Ascending aorta (tissue), 2 donors: ENCODE data around the gene DNAJC5. TPM values are rescaled to one million over a fixed set of nuclear protein-coding genes. Genes with fewer than 3 reads are reported as not detected.
A peak's percentile ranks its signal among the peaks of the same experiment; 100 is the strongest.

Source experiments
- DNase-seq, 2 donors: peaks; one replicate each; pipeline ENCODE4 v3.0.0-alpha.2; 2019; ENCODE audit warnings: low spot score in 2 of 2
- H3K27ac ChIP-seq, 2 donors: fragments of 200-600 bp; sonication (generic); one replicate each; pipeline ENCODE4 v1.5.1; 2016 to 2017; ENCODE audit warnings: mild to moderate bottlenecking in 1 of 2
- H3K27me3 ChIP-seq: fragments of 200-600 bp; sonication (generic); one replicate; pipeline ENCODE4 v1.5.1; 2017
- H3K36me3 ChIP-seq, 2 donors: fragments of 200-600 bp; sonication (generic); one replicate each; pipeline ENCODE4 v1.5.1; 2016
- H3K4me1 ChIP-seq, 2 donors: fragments of 200-600 bp; sonication (generic); one replicate each; pipeline ENCODE4 v1.5.1; 2016 to 2017; ENCODE audit warnings: mild to moderate bottlenecking in 1 of 2
- H3K4me3 ChIP-seq, 2 donors: fragments of 200-600 bp; sonication (generic); one replicate each; pipeline ENCODE4 v1.5.1; 2016 to 2017; ENCODE audit warnings: mild to moderate bottlenecking in 1 of 2
- H3K9me3 ChIP-seq, 2 donors: fragments of 200-600 bp; sonication (generic); one replicate each; pipeline ENCODE4 v1.5.1; 2016
- CTCF ChIP-seq, 3 experiments: fragments of 200-600 bp in 2 of 3; fragments of 450-650 bp in 1 of 3; sonication (generic) in 2 of 3; IDR thresholded peaks; one replicate each; pipeline ENCODE4 v1.5.1; 2016 to 2019; ENCODE audit warnings: antibody characterized with exemption in 3 of 3, mild to moderate bottlenecking in 1 of 3, moderate library complexity in 1 of 3
- intact Hi-C: fragments of 100-400 bp; cut with DNase I; formaldehyde crosslinking; loops from one replicate; pipeline ENCODE4 v1.15.1; 2023
- total RNA-seq: library from RNA; depleted of rRNA; stranded (reverse); fragments of >200 nt; gene quantifications from one replicate; pipeline ENCODE4 v1.1.0, GENCODE V29; 2016

Gene DNAJC5
- total RNA-seq, 1 donor from 2014 or later, result 42.9 TPM

- intact Hi-C loops, result no loop called here
- Histone ChIP-seq H3K9me3 (no peaks in the 10 kb centered on the region), H3K27ac (no peak overlapping the region), H3K27me3 (no peaks in the 10 kb centered on the region), H3K4me1 (peaks cover 7 to 28% of the 10 kb centered on the region in 2 donors), H3K4me3 (peak overlapping the region in 1 of 2 donors; percentile 39), H3K36me3 (no peaks in the 10 kb centered on the region)
- DNase-seq, result no peak
- no peak for TF ChIP-seq CTCF (IDR thresholded peaks at IDR 0.05)
Observed at GRCh38 chr20:63855363-63856097, 39.4 kb upstream of the DNAJC5 start.

- TF ChIP-seq CTCF (IDR thresholded peaks at IDR 0.05), result no peak
- H3K27me3 ChIP-seq, result no peaks in the 10 kb centered on the region
- H3K9me3 ChIP-seq, result no peaks in the 10 kb centered on the region
- no peaks in the 10 kb centered on the region for H3K36me3 ChIP-seq
- intact Hi-C loops, result no loop called here
- peaks cover 7 to 28% of the 10 kb centered on the region in 2 donors for H3K4me1 ChIP-seq
- H3K27ac ChIP-seq, result no peak overlapping the region
- DNase-seq, result no peak
- no peak overlapping the region for H3K4me3 ChIP-seq
Observed at GRCh38 chr20:63856098-63856511, 38.8 kb upstream of the DNAJC5 start.

- Histone ChIP-seq H3K9me3 (no peaks in the 10 kb centered on the region), H3K27ac (no peak overlapping the region), H3K27me3 (no peaks in the 10 kb centered on the region), H3K4me3 (no peak overlapping the region), H3K4me1 (peaks cover 7 to 28% of the 10 kb centered on the region in 2 donors), H3K36me3 (peaks cover 6 to 10% of the 10 kb centered on the region in 2 donors)
- intact Hi-C loops, result no loop called here
- no peak for TF ChIP-seq CTCF (IDR thresholded peaks at IDR 0.05)
- DNase-seq, result no peak
Observed at GRCh38 chr20:63857764-63858392, 37.0 kb upstream of the DNAJC5 start.

- Histone ChIP-seq H3K27ac (peak overlapping the region in 1 of 2 donors; percentile 36), H3K36me3 (peaks cover 6 to 10% of the 10 kb centered on the region in 2 donors), H3K4me3 (no peak overlapping the region), H3K4me1 (peaks cover 7 to 33% of the 10 kb centered on the region in 2 donors), H3K9me3 (no peaks in the 10 kb centered on the region), H3K27me3 (no peaks in the 10 kb centered on the region)
- peak in 1 of 3 experiments; percentile 15 for TF ChIP-seq CTCF (IDR thresholded peaks at IDR 0.05)
- intact Hi-C loops, result no loop called here
- DNase-seq, result no peak
Observed at GRCh38 chr20:63858393-63859165, 36.3 kb upstream of the DNAJC5 start.

- H3K27me3 ChIP-seq, result no peaks in the 10 kb centered on the region
- intact Hi-C loops, result no loop called here
- peak overlapping the region in 1 of 2 donors; percentile 36 for H3K27ac ChIP-seq
- TF ChIP-seq CTCF (IDR thresholded peaks at IDR 0.05), result no peak
- peaks cover 3 to 31% of the 10 kb centered on the region in 2 donors for H3K4me1 ChIP-seq
- no peak for DNase-seq
- H3K36me3 ChIP-seq, result peaks cover 6 to 10% of the 10 kb centered on the region in 2 donors
- H3K9me3 ChIP-seq, result no peaks in the 10 kb centered on the region
- no peak overlapping the region for H3K4me3 ChIP-seq
Observed at GRCh38 chr20:63859166-63859699, 35.7 kb upstream of the DNAJC5 start.
